B cell (primary cell): Measurements from ENCODE around the gene KCNK18.

Experiments used
- CTCF ChIP-seq: fragments of 200-600 bp; IDR thresholded peaks from one replicate; pipeline ENCODE4 v1.8.0; 2022; ENCODE audit warnings: antibody characterized with exemption, mild to moderate bottlenecking
- EZH2 ChIP-seq: IDR thresholded peaks from 2 replicates; pipeline ENCODE4 v1.6.1; 2012; ENCODE audit warnings: borderline replicate concordance, low read depth, mild to moderate bottlenecking, moderate library complexity, low read length; ENCODE audit not compliant: insufficient read depth, poor library complexity, severe bottlenecking

- TF ChIP-seq CTCF (no peak), EZH2 (no peak)
Measured at GRCh38 chr10:117249493-117250093, 52.3 kb downstream of the KCNK18 start.
